DMS 273 treated with DMSO at 0.1 percent for 48 hours (cell line): ENCODE measurements around the gene PPDPF.
"Not testable (repeated sequence)": the region's sequence is repeated elsewhere in the genome, so short reads cannot be mapped to it uniquely, and the experiment has no call there.

Experiments used
- DNase-seq: peaks from one replicate; lab custom pipeline; 2025; lab: John Stamatoyannopoulos, UW

Gene PPDPF

GRCh38 chr20:63551068-63551467 lies 30.5 kb downstream of the PPDPF start:
- no peak for DNase-seq

GRCh38 chr20:63552481-63553249 lies 32.1 kb downstream of the PPDPF start:
- no peak for DNase-seq

GRCh38 chr20:63553251-63553932 lies 32.8 kb downstream of the PPDPF start:
- no peak for DNase-seq

GRCh38 chr20:63553933-63554290 lies 33.3 kb downstream of the PPDPF start, which contains the start of gene FNDC11:
Gene FNDC11 (plus strand): TSS chr20:63554159. CDS start chr20:63555664, 1,505 bp downstream.
- no peak for DNase-seq

GRCh38 chr20:63554361-63555278 lies 34.1 kb downstream of the PPDPF start:
- DNase-seq = no peak

- DNase-seq = no peak
Measured at GRCh38 chr20:63555661-63556381, 35.3 kb downstream of the PPDPF start.

- no peak for DNase-seq
Measured at GRCh38 chr20:63556873-63557478, 36.4 kb downstream of the PPDPF start.

GRCh38 chr20:63557481-63557891 lies 36.9 kb downstream of the PPDPF start:
- no peak for DNase-seq

GRCh38 chr20:63558804-63559484 lies 38.4 kb downstream of the PPDPF start:
- no peak for DNase-seq

- not testable (repeated sequence) for DNase-seq
Measured at GRCh38 chr20:63559485-63560332, 39.1 kb downstream of the PPDPF start.

- DNase-seq = no peak
Measured at GRCh38 chr20:63560333-63560805, 39.8 kb downstream of the PPDPF start.

GRCh38 chr20:63560856-63561609 lies 40.5 kb downstream of the PPDPF start:
- no peak for DNase-seq

GRCh38 chr20:63561624-63562396 lies 41.2 kb downstream of the PPDPF start:
- no peak for DNase-seq

GRCh38 chr20:63562461-63563224 lies 42.1 kb downstream of the PPDPF start:
- DNase-seq = no peak

- no peak for DNase-seq
Measured at GRCh38 chr20:63563225-63563935, 42.8 kb downstream of the PPDPF start.

GRCh38 chr20:63564036-63564810 lies 43.7 kb downstream of the PPDPF start:
- no peak for DNase-seq
